Fibroblast of skin of right biceps (primary cell): Measurements from ENCODE around the gene ALDH1A3.

Experiments used
- DNase-seq: peaks from one replicate; pipeline ENCODE4 v3.0.0-alpha.2; 2013

ALDH1A3 gene

GRCh38 chr15:100958326-100959065, 78.9 kb downstream of the ALDH1A3 start:
- DNase-seq = peak; percentile 56

DNA sequence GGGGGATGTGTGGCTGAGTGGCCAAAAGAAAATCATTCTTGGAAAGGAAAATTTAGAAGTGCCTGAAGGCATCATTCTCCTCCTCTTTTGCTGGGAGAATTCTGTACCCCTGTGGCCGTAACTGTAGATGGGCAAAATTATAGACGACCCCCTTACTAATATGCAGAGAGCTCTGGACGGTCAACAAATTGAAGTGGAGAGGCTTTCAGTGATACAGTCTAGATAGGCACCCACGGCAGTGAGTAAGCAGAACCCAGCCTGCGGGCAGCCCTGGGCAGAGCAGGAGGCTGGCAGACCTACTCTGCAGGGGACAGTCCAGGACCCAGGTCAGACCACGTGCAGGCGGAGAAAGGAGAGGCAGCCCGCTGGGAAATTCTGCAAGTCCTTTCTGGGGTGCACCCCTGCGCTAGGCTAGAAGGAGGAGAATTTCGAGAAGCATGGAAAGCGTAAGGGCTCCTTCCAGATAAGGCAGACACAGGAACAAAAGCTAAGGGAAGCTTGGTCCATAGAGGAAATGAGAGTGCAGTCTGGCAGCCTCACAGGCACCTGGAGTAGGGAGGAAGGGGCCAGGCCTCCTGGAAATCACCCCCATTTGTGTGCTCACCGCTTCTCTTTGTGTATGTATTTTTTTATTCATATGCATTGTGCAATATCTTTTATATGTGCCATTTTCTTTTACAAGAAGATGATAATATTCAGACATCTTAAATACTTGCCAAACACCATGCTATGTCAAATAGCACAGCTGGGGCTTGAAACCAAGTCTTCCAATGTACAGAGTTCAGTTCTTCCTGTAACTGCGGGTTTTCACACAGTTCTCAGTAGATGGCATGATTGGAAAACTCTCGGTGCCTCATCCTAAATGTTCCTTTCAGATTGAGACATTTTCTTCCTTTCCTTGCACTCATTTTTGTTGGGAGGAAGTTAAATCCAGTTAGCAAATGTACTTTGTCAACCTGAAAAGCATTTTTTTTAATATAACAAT, 79.7 kb downstream of the ALDH1A3 start:
- no peak for DNase-seq
